HEK293T (cell line): ENCODE data around the gene SQOR.

Source experiments
- CTCF ChIA-PET: fragments of 350-600 bp; formaldehyde crosslinking; extraction: SDS; loops from one replicate; lab custom pipeline; 2021; ENCODE audit warnings: antibody characterized with exemption, inconsistent platforms; lab: Yijun Ruan, JAX
- POLR2A ChIA-PET: fragments of 350-600 bp; formaldehyde crosslinking; extraction: SDS; loops from one replicate; lab custom pipeline; 2020; ENCODE audit warnings: antibody characterized with exemption, inconsistent platforms; lab: Yijun Ruan, JAX
- DNase-seq: peaks from one replicate; pipeline ENCODE4 v3.0.0; 2012; ENCODE audit warnings: mixed read lengths; ENCODE audit errors: extremely low spot score
- ARNT ChIP-seq: fragments of 450-650 bp; IDR thresholded peaks from 2 replicates; pipeline ENCODE4 v1.6.1; 2017; ENCODE audit warnings: mild to moderate bottlenecking
- BHLHE40 ChIP-seq: fragments of 450-650 bp; IDR thresholded peaks from 2 replicates; pipeline ENCODE4 v1.6.1; 2016; ENCODE audit warnings: mild to moderate bottlenecking, moderate library complexity, borderline replicate concordance
- CTBP1 ChIP-seq: fragments of 450-650 bp; IDR thresholded peaks from 2 replicates; pipeline ENCODE4 v1.6.1; 2016; ENCODE audit warnings: borderline replicate concordance
- ELF4 ChIP-seq: fragments of 450-650 bp; IDR thresholded peaks from 2 replicates; pipeline ENCODE4 v1.6.1; 2017; ENCODE audit warnings: antibody characterized with exemption
- FOXA1 ChIP-seq: fragments of 450-650 bp; IDR thresholded peaks from 2 replicates; pipeline ENCODE4 v1.6.1; 2016; ENCODE audit warnings: mild to moderate bottlenecking
- FOXK2 ChIP-seq: fragments of 450-650 bp; IDR thresholded peaks from 2 replicates; pipeline ENCODE4 v1.6.1; 2016; ENCODE audit warnings: mild to moderate bottlenecking
- FOXM1 ChIP-seq: fragments of 450-650 bp; IDR thresholded peaks from 2 replicates; pipeline ENCODE4 v1.6.1; 2017; ENCODE audit warnings: mild to moderate bottlenecking, borderline replicate concordance
- HDGF ChIP-seq: fragments of 450-650 bp; IDR thresholded peaks from 2 replicates; pipeline ENCODE4 v1.6.1; 2017; ENCODE audit warnings: antibody characterized with exemption, borderline replicate concordance
- L3MBTL2 ChIP-seq: fragments of 450-650 bp; conservative IDR thresholded peaks from 2 replicates; pipeline ENCODE4 v1.6.1; 2016; ENCODE audit warnings: mild to moderate bottlenecking
- LEF1 ChIP-seq: fragments of 450-650 bp; IDR thresholded peaks from 2 replicates; pipeline ENCODE4 v1.6.1; 2017; ENCODE audit warnings: mild to moderate bottlenecking, borderline replicate concordance
- NFRKB ChIP-seq: fragments of 450-650 bp; IDR thresholded peaks from 2 replicates; pipeline ENCODE4 v1.6.1; 2016; ENCODE audit warnings: mild to moderate bottlenecking, moderate library complexity
- SP1 ChIP-seq: fragments of 450-650 bp; IDR thresholded peaks from 2 replicates; pipeline ENCODE4 v1.6.1; 2017
- SUZ12 ChIP-seq: fragments of 450-650 bp; IDR thresholded peaks from 2 replicates; pipeline ENCODE4 v1.6.1; 2016; ENCODE audit warnings: mild to moderate bottlenecking
- TARDBP ChIP-seq: fragments of 450-650 bp; IDR thresholded peaks from 2 replicates; pipeline ENCODE4 v1.6.1; 2016
- ZNF384 ChIP-seq: fragments of 450-650 bp; IDR thresholded peaks from 2 replicates; pipeline ENCODE4 v1.6.1; 2016
- TF ChIP-seq, protein P1 (sequence below): fragments of 450-650 bp; IDR thresholded peaks from 2 replicates; pipeline ENCODE4 v1.6.1; 2016

Gene SQOR

DNA sequence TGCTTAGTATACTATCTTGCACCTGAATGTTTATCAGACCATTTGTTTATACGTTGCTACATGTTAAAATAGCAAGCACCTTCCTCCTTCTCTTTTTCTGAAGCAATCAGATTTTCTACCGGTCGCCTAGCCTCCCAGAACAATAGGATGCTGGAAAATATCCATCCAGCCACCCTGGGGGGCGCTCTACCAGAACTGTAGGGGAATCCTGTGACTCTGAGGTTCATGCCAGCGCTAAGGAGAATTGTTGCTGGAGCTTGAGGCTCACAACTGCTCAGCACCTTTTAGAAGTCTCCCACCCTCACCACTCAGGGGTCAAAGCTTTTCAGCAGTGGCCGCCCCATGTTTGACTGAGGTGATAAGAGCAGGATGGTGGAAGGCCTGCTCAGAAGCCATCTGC lies 27.5 kb downstream of the SQOR start:
- CTCF ChIA-PET, result interaction anchor here (0.6 kb wide), 1 partner anchor 29 kb away, joined by 3 read pairs; no protein-coding TSS in a partner anchor
- TF ChIP-seq L3MBTL2, result no peak
- no peak for TF ChIP-seq HDGF
- no peak for TF ChIP-seq ZNF384
- no peak for TF ChIP-seq SUZ12
- no peak for TF ChIP-seq ELF4
- TF ChIP-seq TARDBP, result no peak
- no peak for TF ChIP-seq FOXK2
- TF ChIP-seq FOXM1, result no peak
- no peak for DNase-seq

GRCh38 chr15:45664451-45664850 lies 29.6 kb downstream of the SQOR start:
- ChIA-PET POLR2A (no interaction called here), CTCF (interaction anchor here (0.7 kb wide), 1 partner anchor 149 kb away, joined by 4 read pairs; no protein-coding TSS in a partner anchor)
- TF ChIP-seq BHLHE40, result no peak
- TF ChIP-seq FOXM1, result no peak
- no peak for TF ChIP-seq TARDBP
- no peak for TF ChIP-seq SP1
- TF ChIP-seq FOXA1, result no peak
- TF ChIP-seq LEF1, result no peak
- no peak for TF ChIP-seq HDGF
- no peak for TF ChIP-seq FOXK2
- TF ChIP-seq, protein P1, sequence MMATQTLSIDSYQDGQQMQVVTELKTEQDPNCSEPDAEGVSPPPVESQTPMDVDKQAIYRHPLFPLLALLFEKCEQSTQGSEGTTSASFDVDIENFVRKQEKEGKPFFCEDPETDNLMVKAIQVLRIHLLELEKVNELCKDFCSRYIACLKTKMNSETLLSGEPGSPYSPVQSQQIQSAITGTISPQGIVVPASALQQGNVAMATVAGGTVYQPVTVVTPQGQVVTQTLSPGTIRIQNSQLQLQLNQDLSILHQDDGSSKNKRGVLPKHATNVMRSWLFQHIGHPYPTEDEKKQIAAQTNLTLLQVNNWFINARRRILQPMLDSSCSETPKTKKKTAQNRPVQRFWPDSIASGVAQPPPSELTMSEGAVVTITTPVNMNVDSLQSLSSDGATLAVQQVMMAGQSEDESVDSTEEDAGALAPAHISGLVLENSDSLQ, result no peak
- no peak for TF ChIP-seq CTBP1
- no peak for TF ChIP-seq ZNF384
- no peak for TF ChIP-seq SUZ12
- TF ChIP-seq NFRKB, result no peak
- TF ChIP-seq ELF4, result no peak
- no peak for TF ChIP-seq ARNT
- no peak for TF ChIP-seq L3MBTL2
- no peak for DNase-seq

More for the DNA sequence above, 27.5 kb downstream of the SQOR start:
- POLR2A ChIA-PET, result no interaction called here

DNA sequence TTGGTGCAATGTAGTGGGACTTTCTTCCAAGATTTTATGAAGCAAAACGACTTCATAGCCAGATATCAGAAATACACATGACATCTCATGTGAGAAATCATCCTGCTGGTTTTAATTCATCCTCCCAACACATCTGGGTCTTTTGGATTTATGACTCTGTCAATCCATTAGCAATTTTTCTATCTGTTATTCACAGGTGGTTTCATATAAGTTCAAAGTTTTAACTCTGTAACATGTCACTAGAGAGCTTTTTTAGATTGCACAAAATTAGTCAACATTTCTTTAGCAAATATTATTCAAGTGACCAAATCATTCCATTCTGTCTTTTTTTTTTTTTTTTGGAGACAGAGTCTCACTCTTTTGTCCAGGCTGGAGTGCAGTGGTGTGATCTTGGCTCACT lies 30.4 kb downstream of the SQOR start:
- ChIA-PET POLR2A (no interaction called here), CTCF (no interaction called here)
- DNase-seq, result no peak
- TF ChIP-seq FOXA1 (no peak), BHLHE40 (no peak)

GRCh38 chr15:45666119-45666875 lies 31.5 kb downstream of the SQOR start:
- ChIA-PET CTCF (no interaction called here), POLR2A (no interaction called here)
- no peak for DNase-seq
- TF ChIP-seq ELF4, result no peak
- TF ChIP-seq SP1, result no peak
- TF ChIP-seq, protein P1, result no peak
- no peak for TF ChIP-seq NFRKB
- no peak for TF ChIP-seq ARNT
- TF ChIP-seq LEF1, result no peak
- no peak for TF ChIP-seq TARDBP

DNA sequence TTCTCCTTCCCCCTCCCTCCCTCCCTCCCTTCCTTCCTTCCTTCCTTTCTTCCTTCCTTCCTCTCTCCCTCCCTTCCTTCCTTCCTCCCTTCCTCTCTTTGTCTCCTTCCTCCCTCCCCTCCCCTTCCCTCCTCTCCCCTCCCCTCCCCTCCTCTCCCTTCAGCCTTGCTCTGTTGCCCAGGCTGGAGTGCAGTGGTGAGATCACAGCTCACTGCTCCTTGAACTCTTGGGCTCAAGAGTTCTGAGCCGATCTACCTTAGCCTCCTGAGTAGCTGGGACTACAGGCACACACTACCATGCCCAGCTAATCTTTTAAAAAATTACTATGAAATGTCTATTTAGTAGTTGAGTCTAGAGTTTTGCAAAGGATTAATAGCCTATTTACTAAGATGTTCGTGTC lies 32.2 kb downstream of the SQOR start:
- no peak for DNase-seq
- no peak for TF ChIP-seq NFRKB
- no peak for TF ChIP-seq SP1
- TF ChIP-seq BHLHE40, result no peak
- no peak for TF ChIP-seq HDGF
- no peak for TF ChIP-seq L3MBTL2
- no peak for TF ChIP-seq ZNF384
- POLR2A ChIA-PET, result no interaction called here
- CTCF ChIA-PET, result no interaction called here

GRCh38 chr15:45668386-45668785 lies 33.6 kb downstream of the SQOR start:
- ChIA-PET POLR2A (no interaction called here), CTCF (no interaction called here)
- no peak for DNase-seq
- TF ChIP-seq FOXM1, result no peak
- no peak for TF ChIP-seq ARNT
- no peak for TF ChIP-seq BHLHE40
- no peak for TF ChIP-seq CTBP1
- TF ChIP-seq NFRKB, result no peak
- no peak for TF ChIP-seq ZNF384
- TF ChIP-seq TARDBP, result no peak

- TF ChIP-seq FOXM1, result no peak
- no peak for TF ChIP-seq LEF1
- TF ChIP-seq TARDBP, result no peak
- TF ChIP-seq CTBP1, result no peak
- TF ChIP-seq SUZ12, result no peak
- TF ChIP-seq BHLHE40, result no peak
- no peak for TF ChIP-seq FOXK2
- no peak for TF ChIP-seq HDGF
- TF ChIP-seq SP1, result no peak
- no peak for TF ChIP-seq ELF4
- TF ChIP-seq ZNF384, result no peak
- no peak for TF ChIP-seq L3MBTL2
- no peak for TF ChIP-seq NFRKB
- no peak for TF ChIP-seq ARNT
- TF ChIP-seq FOXA1, result no peak
- TF ChIP-seq, protein P1, result no peak
- no peak for DNase-seq
- ChIA-PET CTCF (no interaction called here), POLR2A (no interaction called here)
These were observed 34.6 kb downstream of the SQOR start for GRCh38 chr15:45669422-45669821.
